GM12801 (cell line): Measurements from ENCODE around the gene TNFAIP3.

Experiments
- TF ChIP-seq, protein P1 (sequence below): IDR thresholded peaks from one replicate; pipeline ENCODE4 v1.5.1; 2011; ENCODE audit warnings: control low read depth; ENCODE audit not compliant: insufficient read length; ENCODE audit errors: extremely low read depth

The TNFAIP3 gene

DNA sequence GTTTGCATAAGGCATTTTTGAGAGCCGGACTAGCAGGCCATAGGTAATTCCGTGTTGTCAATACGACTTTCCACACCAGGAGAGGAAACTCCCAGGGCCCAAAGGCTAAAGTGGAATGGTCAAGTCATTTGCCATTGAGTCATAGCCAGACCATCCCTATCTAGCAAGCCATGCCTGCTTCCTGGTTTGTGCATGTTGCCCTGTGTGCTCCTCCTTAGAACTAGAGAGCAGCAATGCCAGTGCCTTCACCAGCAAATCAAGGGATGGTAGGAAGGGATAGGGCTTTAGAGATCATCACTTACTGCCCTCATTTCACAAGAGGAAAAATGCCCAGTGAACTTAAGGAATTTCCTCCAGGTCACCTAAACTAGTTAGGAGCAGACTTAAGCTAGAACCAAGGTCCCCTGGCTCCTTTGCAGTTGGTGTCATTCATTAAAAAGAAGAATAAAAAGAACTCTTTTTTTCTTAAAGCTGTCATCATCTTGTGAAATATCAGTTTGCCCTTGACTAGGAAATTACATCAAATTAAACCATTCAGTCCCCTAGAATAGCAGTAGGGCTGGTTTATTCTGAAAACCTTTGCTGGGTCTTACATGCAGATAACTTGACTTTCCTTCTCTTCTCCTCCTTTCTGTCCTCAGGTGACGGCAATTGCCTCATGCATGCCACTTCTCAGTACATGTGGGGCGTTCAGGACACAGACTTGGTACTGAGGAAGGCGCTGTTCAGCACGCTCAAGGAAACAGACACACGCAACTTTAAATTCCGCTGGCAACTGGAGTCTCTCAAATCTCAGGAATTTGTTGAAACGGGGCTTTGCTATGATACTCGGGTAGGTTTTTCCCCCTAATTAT is 7.4 kb downstream of the TNFAIP3 start:
- TF ChIP-seq, protein P1, sequence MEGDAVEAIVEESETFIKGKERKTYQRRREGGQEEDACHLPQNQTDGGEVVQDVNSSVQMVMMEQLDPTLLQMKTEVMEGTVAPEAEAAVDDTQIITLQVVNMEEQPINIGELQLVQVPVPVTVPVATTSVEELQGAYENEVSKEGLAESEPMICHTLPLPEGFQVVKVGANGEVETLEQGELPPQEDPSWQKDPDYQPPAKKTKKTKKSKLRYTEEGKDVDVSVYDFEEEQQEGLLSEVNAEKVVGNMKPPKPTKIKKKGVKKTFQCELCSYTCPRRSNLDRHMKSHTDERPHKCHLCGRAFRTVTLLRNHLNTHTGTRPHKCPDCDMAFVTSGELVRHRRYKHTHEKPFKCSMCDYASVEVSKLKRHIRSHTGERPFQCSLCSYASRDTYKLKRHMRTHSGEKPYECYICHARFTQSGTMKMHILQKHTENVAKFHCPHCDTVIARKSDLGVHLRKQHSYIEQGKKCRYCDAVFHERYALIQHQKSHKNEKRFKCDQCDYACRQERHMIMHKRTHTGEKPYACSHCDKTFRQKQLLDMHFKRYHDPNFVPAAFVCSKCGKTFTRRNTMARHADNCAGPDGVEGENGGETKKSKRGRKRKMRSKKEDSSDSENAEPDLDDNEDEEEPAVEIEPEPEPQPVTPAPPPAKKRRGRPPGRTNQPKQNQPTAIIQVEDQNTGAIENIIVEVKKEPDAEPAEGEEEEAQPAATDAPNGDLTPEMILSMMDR, result no peak

DNA sequence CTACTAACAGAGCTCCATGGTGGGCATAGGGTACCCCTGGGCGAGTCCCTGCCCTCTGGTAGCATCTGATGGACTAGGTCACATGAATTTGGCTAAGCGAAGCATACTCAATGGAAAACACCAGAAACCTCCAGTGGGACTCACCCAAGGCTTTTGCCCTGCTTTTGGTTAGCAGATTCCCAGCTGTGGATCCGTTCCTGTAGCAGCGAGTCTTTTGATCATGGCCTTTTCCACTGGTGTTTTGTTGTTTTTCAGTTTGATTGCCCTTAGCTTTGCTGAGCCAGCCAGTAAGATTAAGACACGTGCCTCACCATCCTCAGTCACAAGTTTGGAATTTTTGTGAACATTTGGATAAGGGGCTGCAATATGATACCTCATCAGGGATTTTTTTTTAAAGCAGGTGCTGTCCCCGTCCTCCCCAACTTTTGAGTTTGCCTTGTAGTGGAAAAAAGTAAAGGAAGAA is 8.0 kb downstream of the TNFAIP3 start:
- TF ChIP-seq, protein P1, result no peak

DNA sequence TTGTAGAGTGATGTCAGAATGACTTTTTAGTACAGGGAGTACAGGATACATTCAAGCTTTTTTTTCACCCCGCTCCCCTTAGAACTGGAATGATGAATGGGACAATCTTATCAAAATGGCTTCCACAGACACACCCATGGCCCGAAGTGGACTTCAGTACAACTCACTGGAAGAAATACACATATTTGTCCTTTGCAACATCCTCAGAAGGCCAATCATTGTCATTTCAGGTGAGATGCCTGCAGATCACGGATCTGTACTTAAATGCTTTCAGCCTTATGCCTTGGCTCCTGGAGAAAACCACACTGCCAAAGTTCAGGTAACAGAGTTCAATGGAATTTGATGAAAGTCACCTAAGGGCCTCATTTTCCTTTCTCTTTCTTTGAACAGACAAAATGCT is 8.5 kb downstream of the TNFAIP3 start:
- TF ChIP-seq, protein P1, result no peak

- TF ChIP-seq, protein P1, result no peak
Measured at GRCh38 chr6:137876547-137876946, 9.5 kb downstream of the TNFAIP3 start.

DNA sequence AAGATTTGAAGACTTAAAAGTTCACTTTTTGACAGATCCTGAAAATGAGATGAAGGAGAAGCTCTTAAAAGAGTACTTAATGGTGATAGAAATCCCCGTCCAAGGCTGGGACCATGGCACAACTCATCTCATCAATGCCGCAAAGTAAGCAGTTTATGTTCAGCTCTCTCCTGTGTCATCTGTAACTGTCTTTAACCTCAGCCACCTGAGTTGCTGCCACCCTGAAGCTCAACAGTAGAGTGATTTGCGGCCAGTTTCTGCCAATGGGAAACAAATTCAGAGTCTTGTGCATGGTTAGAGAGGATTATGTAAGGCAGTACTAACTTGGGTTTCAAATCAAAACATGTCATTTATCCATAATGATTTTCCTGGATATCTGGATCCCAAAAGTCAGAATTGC is 10.1 kb downstream of the TNFAIP3 start:
- TF ChIP-seq, protein P1, result no peak

- TF ChIP-seq, protein P1, result no peak
Measured at GRCh38 chr6:137877606-137878005, 10.5 kb downstream of the TNFAIP3 start.

GRCh38 chr6:137878029-137878428 is 11.0 kb downstream of the TNFAIP3 start:
- TF ChIP-seq, protein P1, result no peak
